LNCaP clone FGC (cell line): ENCODE measurements around the gene RNF212.
"Not testable (repeated sequence)": the region's sequence is repeated elsewhere in the genome, so short reads cannot be mapped to it uniquely, and the experiment has no call there.

ENCODE experiments used
- DNase-seq: peaks from one replicate; pipeline ENCODE4 v3.0.0-alpha.2; 2011; ENCODE audit warnings: low read depth
- H3K4me3 ChIP-seq: 2 replicates; pipeline ENCODE4 v1.5.1; 2011; ENCODE audit warnings: mild to moderate bottlenecking, low read depth, low read length, control low read depth
- CTCF ChIP-seq: IDR thresholded peaks from 2 replicates; pipeline ENCODE4 v1.5.1; 2012; ENCODE audit warnings: mild to moderate bottlenecking; ENCODE audit not compliant: control insufficient read depth, insufficient read depth; ENCODE audit errors: extremely low read depth

Gene RNF212

DNA sequence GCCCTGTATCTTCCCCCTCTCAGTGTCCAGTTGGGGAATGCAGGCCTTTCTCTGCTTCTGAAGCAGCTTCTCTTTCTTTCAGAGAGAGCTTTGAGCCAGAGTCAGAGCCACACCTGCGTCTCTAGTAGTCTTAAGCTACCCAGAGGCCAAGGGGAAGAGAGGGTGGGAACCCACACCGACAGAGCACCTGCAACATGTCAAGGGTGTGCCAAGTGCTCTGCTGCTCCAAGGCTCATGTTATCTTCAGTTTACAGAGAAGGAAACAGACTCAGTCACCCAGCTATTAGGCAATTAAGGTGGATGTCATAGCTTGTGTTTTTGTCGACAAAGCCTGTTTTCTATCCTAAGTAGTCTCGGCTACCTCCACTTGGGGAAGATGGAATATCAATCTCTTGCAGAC is 22.7 kb upstream of the RNF212 start:
- no peak for TF ChIP-seq CTCF
- no peak overlapping the region for H3K4me3 ChIP-seq
- no peak for DNase-seq

GRCh38 chr4:1133033-1133432 is 19.7 kb upstream of the RNF212 start:
- H3K4me3 ChIP-seq = no peak overlapping the region
- DNase-seq = no peak
- no peak for TF ChIP-seq CTCF

- H3K4me3 ChIP-seq = no peak overlapping the region
- peak; percentile 99 for TF ChIP-seq CTCF
- peak; percentile 87 for DNase-seq
Measured at GRCh38 chr4:1130316-1131186, 17.2 kb upstream of the RNF212 start.

DNA sequence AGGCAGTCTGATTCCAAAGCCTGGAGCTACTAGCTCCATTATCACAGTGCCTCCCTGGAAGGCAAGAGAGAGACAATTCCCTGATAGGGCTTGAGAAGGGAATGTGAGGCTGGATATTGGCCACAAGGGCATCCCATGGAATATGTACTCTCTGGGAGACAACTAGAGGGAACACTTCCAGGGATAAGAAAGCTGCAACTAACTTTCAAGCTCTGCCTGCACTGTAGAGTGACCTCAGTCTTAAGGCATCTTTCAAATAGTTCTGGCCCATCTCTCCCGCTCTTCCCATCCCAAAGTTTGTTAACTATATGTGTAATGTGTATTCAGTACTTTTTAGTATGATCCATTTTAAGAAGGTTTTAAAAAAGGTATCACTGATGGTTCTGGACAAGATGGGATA is 13.1 kb upstream of the RNF212 start:
- TF ChIP-seq CTCF = no peak

GRCh38 chr4:1125466-1125865 is 12.1 kb upstream of the RNF212 start:
- not testable (repeated sequence) for H3K4me3 ChIP-seq, DNase-seq

More for the DNA sequence above, 13.1 kb upstream of the RNF212 start:
- no peak overlapping the region for H3K4me3 ChIP-seq
- DNase-seq = no peak

GRCh38 chr4:1124818-1125217 is 11.5 kb upstream of the RNF212 start:
- no peak overlapping the region for H3K4me3 ChIP-seq
- no peak for DNase-seq
- TF ChIP-seq CTCF = 0 out of 2 replicates have a peak, but pooled peaks have one; percentile 1

- H3K4me3 ChIP-seq = no peak overlapping the region
- no peak for TF ChIP-seq CTCF
- DNase-seq = no peak
Measured at GRCh38 chr4:1122505-1122904, 9.1 kb upstream of the RNF212 start.
